CD4-positive, alpha-beta T cell treated with Interleukin-10 for 1 hour (primary cell): ENCODE results near the gene SHISA7.

Experiments used
- DNase-seq: peaks from one replicate; pipeline ENCODE4 v3.0.0-alpha.2; 2020

Gene SHISA7

DNA sequence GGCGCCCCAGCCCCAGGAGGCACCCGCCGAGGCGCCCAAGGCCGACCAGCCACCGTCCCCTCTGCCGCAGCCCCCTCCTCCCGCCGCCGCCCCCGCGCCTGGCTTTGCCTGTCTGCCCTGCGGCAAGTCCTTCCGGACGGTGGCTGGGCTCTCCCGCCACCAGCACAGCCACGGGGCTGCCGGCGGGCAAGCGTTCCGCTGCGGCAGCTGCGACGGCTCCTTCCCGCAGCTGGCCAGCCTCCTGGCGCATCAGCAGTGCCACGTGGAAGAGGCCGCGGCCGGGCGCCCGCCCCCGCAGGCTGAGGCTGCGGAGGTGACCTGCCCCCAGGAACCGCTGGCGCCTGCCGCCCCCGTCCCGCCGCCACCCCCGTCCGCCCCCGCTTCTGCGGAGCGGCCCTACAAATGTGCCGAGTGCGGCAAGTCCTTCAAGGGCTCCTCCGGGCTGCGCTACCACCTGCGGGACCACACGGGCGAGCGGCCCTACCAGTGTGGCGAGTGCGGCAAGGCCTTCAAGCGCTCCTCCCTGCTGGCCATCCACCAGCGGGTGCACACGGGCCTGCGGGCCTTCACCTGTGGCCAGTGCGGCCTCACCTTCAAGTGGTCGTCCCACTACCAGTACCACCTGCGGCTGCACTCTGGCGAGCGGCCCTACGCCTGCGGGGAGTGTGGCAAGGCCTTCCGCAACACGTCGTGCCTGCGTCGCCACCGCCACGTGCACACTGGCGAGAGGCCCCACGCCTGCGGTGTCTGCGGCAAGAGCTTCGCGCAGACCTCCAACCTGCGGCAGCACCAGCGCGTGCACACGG, 39.3 kb upstream of the SHISA7 start:
- DNase-seq: no peak

DNA sequence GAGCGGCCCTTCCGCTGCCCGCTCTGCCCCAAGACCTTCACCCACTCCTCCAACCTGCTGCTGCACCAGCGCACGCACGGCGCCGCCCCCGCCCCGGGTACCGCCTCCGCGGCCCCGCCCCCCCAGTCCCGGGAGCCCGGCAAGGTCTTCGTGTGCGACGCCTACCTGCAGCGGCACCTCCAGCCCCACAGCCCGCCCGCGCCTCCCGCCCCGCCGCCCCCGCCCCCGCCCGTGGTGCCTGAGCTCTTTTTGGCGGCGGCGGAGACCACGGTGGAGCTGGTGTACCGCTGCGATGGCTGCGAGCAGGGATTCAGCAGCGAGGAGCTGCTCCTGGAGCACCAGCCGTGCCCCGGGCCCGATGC, 38.7 kb upstream of the SHISA7 start:
- no peak for DNase-seq

DNA sequence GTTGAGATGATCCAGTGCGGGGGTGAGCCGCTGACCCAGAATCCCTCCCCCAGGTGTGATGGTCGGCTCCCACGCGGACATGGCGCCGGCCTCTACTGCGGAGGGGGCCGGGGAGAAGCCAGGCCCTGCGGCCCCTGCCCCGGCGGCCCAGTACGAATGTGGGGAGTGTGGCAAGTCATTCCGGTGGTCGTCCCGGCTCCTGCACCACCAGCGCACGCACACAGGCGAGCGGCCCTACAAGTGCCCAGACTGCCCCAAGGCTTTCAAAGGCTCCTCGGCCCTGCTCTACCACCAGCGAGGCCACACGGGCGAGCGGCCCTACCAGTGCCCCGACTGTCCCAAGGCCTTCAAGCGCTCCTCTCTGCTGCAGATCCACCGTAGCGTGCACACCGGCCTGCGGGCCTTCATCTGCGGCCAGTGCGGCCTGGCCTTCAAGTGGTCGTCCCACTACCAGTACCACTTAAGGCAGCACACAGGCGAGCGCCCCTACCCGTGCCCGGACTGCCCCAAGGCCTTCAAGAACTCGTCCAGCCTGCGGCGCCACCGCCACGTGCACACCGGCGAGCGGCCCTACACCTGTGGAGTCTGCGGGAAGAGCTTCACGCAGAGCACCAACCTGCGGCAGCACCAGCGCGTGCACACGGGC, 38.2 kb upstream of the SHISA7 start:
- DNase-seq: no peak

DNA sequence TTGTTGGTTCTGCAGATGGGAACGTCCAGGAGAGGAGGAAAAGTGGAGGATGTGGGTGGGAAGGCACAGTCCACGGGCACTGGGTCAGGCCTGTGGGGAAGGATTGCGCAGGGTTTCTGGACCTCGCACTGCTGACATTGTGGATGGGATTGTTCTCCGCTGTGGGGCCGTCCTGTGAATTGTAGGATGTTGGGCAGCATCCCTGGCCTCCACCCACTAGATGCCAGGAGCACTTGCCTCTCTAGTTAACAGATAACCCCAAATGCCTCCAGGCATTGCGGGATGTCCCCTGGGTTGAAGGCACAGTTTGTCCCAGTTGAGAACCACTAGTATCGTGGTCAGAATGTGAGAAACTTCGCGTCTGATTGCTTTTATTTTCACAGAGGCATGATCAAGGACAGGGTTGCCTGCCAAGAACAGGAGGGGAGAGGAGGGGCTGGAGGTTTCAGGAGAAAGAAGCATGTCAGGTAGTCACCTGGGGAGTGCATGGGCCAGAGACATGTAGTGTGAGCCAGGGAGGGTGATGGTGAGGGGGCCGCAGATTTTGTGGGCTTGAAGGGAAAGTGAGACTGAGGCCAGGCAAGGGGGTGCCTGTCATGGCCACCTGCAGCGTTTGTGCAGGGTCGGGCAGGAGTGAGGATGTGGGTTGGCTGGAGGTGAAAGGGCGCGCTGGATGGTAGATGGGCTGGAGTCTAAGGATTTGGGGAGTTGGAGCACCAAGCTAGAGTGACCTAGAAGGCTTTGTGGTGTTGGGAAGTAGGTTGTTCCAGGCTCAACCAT, 36.5 kb upstream of the SHISA7 start:
- no peak for DNase-seq

DNA sequence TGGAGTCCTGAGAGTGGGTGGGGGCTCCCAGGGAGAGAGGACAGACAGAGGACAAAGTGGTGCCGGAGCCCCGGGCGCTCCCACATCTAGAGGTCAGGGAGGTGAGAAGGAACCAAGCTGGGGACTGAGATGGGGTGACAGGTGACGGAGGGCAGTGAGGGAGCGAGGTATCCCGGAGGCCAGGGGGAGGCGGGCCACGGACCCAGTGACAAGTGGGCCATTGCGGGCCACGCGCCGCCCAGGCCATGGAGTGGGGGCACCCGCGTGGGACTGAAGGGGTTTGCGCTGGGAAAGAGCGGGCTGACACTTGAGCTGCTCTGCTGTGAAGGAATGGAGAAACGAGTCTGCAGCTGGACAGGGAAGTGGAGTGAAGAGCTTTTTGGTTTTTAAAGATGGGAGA, 35.9 kb upstream of the SHISA7 start:
- no peak for DNase-seq

DNA sequence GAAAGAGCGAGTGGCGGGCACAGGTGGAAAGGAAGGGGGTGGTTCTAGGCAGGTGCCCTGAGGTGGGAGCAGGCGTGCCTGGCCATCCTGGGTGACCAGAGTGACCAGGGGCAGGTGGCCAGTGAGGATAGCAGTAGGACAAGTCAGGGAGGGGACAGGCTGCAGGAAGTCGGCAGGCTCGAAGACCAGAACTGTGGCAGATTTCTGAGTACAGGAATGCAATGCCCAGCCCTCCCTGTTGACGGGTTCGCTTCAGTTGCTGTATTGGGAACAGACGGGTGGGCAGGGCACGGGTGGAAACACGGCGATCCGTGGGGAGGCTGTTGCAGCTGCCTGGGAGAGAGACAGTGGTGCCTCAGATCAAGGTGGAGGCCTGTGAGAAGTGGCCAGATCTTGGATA, 35.3 kb upstream of the SHISA7 start:
- no peak for DNase-seq

DNA sequence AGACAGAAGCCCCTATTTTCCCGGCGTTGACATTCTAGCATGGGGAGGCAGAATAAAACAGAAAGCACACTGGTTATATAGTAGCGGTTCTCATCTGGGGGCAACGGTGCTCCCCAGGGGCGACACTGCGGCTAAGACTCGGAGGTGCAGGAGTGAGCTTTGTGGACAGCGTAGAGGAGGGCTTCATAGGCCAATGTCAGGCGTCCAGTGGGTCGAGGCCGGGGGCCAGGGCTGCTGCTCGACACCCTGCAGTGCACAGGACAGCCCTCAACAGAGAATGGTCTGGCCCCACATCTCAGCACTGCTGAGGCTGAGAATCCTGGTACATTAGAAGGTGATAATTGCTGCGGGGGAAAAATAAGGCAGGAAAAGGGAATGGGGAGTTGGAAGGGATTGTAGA, 34.8 kb upstream of the SHISA7 start:
- DNase-seq: no peak

DNA sequence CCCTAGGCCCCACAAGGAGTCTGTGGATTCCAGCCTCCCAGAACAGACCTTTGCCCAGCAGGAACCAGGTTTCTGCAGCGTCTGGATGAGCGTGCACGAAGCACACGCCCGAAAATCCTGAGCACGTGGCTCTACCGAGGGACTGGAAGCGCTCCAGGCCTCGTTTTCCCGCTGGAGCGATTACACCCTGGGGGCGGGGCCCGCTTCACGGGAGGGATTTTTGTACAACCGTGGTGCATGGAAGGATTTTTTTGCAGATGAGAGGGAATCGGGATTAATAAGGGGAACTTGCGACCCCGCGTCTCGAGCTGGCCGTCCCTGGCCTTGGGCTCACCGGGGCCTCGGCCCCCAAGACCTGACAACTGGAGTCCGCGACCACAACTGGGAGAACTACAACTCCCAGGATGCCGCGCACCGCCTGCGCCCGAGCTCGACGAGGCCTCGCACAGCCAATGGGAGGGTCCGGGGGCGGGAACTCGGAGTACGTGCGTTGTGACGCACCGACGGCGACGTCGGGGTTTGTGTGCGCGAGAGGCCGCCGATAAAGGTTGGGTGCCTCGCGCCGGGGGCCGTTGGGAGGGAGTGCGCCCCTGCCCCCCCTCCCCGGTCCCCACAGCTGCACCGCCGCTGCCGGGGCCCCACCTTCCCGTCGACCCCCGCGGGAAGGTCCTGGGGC, 33.1 kb upstream of the SHISA7 start, which contains the start of gene ZNF628:
Gene ZNF628 (plus strand): TSS at position 518 of the 676 bp plus-strand sequence. CDS start 3,294 bp downstream, outside the sequence.
- DNase-seq: peak; percentile 98

DNA sequence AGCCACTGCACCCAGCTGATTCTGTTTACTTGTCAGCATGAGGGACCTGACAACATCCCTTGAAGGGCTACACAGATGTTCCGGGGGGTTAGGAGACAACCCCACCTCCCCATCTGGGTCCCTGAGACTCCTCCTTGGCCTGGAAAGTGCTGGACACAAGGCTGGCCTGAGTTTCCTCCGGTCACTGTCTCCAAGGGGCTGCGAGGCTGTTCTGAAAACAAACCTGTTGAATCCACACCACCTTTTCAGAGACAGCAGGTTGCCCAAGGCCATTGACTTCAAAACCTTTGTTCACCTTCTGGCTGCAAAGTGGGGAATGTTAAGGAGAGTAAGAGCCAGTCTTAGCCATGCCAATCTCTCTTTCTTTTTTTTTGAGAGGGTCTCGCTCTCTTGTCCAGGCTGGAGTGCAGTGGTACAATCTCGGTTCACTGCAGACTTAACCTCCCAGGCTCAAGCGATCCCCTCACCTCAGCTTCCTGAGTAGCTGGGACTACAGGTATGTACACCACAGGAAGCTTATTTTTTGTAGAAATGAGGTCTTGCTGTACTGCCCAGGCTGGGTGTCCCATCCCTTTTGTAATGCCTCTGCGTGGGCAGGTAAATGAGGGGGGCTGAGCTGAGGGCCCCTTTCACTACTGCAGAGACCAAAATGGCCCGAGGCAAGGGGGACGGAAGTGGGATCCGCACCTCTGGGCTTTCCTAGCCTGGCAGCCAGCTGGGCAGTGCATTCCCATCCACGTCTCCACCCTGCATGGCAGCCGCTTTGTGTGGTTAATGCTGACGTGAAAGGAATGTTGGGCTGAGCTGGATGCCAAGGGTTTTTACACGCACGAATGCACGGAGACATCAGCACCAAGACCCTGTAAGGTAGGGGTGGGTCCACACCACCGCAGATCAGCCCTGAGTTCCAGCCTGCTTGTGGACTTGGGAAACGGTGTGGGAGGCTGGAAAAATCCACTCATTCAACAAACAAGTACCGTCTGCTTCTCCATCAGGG, 31.5 kb upstream of the SHISA7 start:
- DNase-seq: no peak

DNA sequence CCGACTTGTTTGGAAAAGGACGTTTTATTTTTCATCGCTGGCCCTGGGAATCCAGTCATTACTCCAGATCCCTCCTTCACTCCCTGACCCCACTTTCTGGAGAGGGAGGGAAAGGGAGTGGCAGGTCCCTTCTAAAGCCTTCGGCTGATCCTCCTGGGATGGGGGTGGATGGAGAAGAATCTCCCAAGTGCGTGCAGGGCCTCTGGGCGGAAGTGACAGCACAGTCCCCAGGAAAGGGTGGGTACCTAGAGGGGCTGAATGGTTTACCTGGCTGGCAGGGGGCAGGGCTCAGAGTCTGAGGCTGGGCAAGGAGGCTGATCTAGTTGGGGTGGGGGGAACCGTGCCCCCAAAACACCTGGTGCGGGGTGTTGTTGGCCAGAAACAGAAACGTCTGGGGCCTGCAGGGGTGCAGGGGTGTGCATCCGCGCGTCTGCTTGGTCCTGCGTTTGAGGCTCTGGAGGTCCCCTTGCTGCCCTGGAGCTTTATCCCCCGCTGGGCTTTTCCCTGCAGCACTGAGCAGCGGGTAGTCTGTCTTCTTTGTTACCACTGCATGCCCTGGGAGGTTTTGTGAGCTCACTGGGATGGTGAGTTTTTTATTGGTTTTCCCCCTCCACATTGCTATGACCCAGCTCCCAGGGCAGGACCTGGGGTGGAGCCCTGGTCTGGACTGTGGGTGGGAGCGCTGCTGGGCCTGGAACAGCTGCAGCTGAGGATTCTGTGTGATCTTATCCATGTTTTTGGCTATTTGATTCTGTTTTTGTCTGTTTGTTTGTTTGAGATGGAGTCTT, 30.3 kb upstream of the SHISA7 start:
- DNase-seq: no peak

DNA sequence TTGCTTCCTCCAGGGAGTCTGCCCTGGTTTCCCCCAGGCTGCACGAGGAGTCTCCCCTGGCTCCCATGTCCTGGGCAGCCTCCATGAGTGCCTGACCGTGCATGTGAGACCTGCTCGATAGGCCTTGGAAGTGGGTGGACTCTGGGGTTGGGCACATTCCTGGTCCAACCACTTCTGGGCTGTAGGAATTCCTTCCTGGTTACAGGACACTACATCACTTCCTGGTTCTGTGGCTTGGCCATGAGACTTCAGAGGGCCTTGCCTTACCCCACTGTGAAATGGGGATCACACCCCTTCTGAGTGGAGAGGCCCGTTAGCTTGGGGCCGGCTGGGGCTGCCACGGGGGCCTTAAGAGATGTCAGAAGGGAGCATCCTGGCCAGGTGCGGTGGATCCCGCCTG, 29.4 kb upstream of the SHISA7 start:
- no peak for DNase-seq

DNA sequence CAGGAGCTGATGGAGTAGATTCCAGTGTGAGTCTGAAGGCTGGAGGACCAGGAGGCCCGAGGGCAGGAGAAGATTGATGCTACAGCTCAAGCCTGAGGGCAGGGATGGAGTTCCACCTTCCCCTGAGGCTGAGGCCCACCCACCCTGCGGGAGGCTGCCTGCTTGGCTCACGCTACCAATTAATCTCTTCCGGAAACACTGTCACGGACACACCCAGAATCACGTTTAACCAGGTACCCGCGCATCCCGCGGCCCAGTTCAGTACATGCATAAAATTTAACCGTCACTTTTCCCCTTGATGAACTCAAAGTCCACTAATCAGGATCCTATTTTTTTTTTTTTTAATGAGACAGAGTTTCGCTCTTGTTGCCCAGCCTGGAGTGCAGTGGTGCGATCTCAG, 28.2 kb upstream of the SHISA7 start:
- no peak for DNase-seq

DNA sequence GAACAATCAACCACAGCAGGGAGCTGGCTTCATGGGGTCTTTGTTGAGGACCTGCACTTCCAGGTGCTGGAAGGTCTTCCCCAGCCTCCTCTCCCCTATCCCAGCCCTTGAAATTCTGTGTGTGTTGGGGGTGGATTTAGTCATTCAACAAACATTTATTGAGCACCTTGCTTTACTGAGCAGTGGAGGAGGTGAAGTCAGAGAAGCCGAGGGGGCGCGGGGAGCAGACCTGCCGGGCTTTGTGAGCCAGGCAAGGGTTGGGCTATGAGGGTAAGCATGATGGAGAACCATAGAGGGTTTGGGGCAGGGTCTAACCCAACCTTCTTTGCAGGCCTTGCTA, 24.9 kb upstream of the SHISA7 start:
- no peak for DNase-seq

DNA sequence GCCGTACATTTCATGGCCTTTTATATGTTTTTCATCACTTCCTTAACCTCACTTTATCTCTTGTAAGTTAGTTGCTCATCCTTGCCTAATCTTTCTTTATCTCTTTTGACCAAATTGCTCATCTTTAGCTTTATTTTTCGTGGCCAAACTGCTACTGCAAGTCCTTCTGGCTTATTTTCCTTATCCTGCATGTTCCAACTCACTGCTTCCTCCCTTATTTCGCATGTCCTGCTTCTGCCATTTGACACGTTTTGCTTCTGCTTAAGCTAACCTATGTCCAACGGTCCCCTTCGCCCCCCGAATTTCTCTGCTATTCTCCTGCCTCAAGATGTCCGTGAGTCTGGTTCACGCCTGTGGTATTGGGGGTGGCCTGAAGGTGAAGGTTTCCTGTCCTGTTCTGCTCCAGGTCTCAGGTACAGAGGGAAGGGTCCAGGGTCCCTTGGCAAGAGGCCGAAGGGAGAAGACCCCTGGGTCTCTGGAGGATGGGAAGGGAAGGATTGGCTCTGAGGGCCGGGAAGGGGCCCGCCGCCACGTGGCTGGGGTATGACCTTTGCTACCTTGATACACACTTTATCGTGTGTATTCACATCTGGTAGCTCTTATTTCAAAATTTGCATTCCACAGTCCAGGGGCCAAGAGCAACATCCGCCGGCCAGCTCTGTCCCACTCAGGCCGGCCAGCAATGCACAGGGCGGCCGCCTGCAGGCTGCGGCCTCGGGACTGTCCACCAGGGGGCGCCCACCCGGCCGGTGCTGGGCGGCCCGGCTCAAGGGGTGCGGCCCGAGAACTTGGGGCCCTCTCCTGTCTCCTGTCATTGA, 24.3 kb upstream of the SHISA7 start:
- DNase-seq: peak; percentile 68

DNA sequence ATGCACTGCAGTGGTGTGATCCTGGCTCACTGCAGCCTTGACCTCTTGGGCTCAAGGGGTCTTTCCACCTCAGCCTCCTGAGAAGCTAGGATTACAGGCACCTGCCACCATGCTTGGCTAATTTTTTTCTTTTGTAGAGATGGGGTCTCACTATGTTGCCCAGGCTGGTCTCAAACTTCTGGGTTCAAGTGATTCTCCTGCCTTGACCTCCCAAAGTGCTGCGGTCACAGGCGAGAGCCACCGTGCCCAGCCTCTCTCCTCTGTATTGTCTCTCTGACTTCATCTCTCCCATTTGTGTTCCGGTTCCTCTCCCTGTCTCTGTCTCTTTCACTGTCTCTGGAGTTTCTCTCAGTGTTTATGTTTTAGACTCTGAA, 23.1 kb upstream of the SHISA7 start:
- no peak for DNase-seq

DNA sequence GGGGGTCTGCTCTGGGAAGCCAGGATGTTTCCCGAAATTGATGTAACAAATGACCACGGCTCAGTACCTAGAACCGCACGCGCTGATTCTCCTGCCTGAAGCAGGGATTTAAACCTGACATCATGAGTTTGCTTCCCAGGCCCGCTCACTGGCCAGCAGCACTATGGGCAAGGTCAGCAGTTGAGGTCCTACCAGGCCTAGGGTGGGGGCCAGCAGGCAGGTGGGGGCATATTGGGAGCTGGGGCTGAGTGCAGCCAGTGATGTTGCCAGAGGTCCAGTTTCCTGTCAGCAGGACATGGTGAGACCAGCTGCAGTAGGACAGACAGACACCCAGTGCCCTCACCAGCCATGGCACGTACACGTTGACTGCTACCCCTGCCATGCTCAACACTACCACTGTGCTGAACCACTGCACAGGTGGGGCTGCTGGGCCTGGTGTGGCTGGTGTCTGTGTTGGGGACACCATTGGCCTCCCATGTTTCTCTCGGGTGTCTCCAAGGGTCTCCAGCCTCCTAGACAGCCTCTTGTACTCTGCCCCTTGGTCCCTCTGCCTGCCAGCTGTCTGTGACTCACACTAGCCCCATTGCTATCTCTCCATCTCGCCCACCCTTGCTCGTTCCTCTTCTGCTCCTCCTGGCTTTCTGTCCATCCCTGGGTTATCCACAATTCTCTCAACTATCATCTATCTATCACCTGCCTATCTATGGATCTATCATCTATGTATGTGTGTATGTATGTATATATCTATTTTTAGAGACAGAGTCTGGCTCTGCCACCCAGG, 22.6 kb upstream of the SHISA7 start:
- DNase-seq: no peak

DNA sequence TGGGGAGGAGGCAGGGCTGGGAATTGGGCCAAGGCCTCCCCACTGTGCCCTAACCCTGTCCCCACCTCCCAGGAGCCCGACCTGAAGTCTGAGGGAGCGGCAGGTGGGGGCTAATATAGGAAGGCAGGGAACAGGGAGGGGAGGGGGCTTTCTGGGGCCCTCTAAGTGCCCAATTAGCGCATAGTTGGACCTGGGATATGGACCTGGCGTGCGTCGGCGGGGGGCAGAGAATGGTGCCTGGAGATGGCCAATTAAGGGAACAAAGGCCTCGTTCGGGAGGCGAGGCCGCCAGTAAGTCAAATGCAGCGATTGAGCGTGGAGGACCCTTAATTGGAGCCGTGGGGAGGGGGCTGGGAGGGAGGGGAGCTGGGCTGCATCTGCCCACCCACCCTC, 21.6 kb upstream of the SHISA7 start, which contains the start of gene C19orf85:
Gene C19orf85 (minus strand): TSS at position 90 of the 393 bp plus-strand sequence. CDS start 197 bp downstream, outside the sequence.
- no peak for DNase-seq

DNA sequence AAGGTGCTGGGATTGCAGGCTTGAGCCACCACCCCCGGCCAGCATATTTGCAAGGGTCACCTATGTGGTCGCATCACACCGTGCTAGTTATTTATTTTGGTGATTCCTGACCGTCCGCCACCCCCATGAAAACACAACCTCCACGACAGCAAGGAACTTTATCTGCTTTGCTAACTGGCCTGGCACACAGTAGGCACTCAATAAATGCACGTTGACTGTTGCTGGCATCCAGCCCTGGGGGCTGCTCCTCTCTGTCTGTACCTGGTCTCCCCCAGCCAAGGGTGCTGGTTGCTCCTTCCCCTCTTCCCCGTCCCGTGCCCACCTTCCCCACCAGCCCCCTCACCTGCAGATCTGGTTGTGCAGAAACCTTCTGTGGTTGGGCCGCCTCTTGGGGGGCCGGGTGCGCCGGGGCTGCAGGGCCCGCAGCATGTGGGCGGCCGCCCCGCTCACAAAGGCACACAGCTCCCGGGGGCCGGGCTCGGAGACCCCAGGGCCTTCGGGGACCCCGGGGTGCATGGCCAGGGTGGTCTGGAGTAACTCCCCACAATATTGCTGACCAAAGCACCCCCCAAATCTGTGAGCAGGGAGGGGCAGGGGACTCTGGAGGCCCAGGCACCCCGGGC, 21.1 kb upstream of the SHISA7 start:
- DNase-seq: no peak

DNA sequence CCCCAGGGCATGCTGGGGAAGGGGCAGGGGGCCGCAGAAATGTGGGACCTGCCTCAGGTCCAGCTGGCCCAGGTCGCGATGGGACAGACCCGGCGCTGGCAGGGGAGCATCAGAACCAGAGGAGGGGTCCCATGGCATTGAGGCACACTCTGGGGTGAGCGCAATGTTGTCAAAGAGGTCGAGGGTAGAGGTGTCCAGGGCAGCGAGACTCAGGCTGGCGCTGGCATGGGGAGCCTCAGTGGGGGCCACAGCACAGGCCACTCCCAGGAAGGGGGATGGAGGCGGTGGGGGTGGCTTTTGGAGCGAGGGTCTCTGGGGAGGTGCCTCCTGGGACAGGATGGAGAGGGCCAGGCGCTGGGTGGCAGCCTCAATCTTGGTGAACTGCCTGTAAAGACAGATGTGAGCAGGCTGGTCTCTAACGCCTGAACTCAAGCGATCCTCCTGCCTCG, 20.5 kb upstream of the SHISA7 start:
- no peak for DNase-seq
